HG03457 (cell line): ENCODE measurements around the gene RCL1.
"Not testable (repeated sequence)": the region's sequence is repeated elsewhere in the genome, so short reads cannot be mapped to it uniquely, and the experiment has no call there.

Experiments
- ATAC-seq: cut with Tn5 transposase; IDR thresholded peaks from one replicate; pipeline ENCODE4 v1.9.1; 2021; ENCODE audit warnings: moderate number of reproducible peaks; ENCODE audit not compliant: unreplicated experiment

RCL1 gene

GRCh38 chr9:4792572-4793458 lies at the start of gene RCL1:
Gene RCL1 (plus strand): TSS chr9:4792944. CDS start chr9:4793092, 148 bp downstream.
- peak; percentile 93 for ATAC-seq

- no peak for ATAC-seq
Observed at GRCh38 chr9:4743131-4743875, 49.4 kb upstream of the RCL1 start.

- ATAC-seq: no peak
Observed at GRCh38 chr9:4746278-4747030, 46.3 kb upstream of the RCL1 start.

GRCh38 chr9:4748612-4749011 lies 44.1 kb upstream of the RCL1 start:
- ATAC-seq: no peak

GRCh38 chr9:4750023-4750673 lies 42.6 kb upstream of the RCL1 start:
- ATAC-seq: no peak

- not testable (repeated sequence) for ATAC-seq
Observed at GRCh38 chr9:4754530-4754929, 38.2 kb upstream of the RCL1 start.

GRCh38 chr9:4755026-4755609 lies 37.6 kb upstream of the RCL1 start:
- no peak for ATAC-seq

- ATAC-seq: no peak
Observed at GRCh38 chr9:4756420-4756819, 36.3 kb upstream of the RCL1 start.

- ATAC-seq: no peak
Observed at GRCh38 chr9:4760122-4760521, 32.6 kb upstream of the RCL1 start.

- peak; percentile 74 for ATAC-seq
Observed at GRCh38 chr9:4762108-4762885, 30.4 kb upstream of the RCL1 start.

- ATAC-seq: no peak
Observed at GRCh38 chr9:4762886-4763541, 29.7 kb upstream of the RCL1 start.

- no peak for ATAC-seq
Observed at GRCh38 chr9:4764033-4764432, 28.7 kb upstream of the RCL1 start.

- ATAC-seq: no peak
Observed at GRCh38 chr9:4768681-4769080, 24.1 kb upstream of the RCL1 start.

GRCh38 chr9:4769321-4770080 lies 23.2 kb upstream of the RCL1 start:
- ATAC-seq: no peak

GRCh38 chr9:4771788-4772187 lies 21.0 kb upstream of the RCL1 start:
- no peak for ATAC-seq

- no peak for ATAC-seq
Observed at GRCh38 chr9:4774209-4774608, 18.5 kb upstream of the RCL1 start.

- not testable (repeated sequence) for ATAC-seq
Observed at GRCh38 chr9:4774958-4775357, 17.8 kb upstream of the RCL1 start.

- no peak for ATAC-seq
Observed at GRCh38 chr9:4780651-4781050, 12.1 kb upstream of the RCL1 start.
